DMS53 treated with DMSO at 0.1 percent for 48 hours (cell line): ENCODE measurements around the gene MAP2K3.
"Not testable (repeated sequence)": the region's sequence is repeated elsewhere in the genome, so short reads cannot be mapped to it uniquely, and the experiment has no call there.

Experiments used
- DNase-seq: peaks from one replicate; lab custom pipeline; 2025; ENCODE audit not compliant: unreplicated experiment; lab: John Stamatoyannopoulos, UW

Gene MAP2K3

DNA sequence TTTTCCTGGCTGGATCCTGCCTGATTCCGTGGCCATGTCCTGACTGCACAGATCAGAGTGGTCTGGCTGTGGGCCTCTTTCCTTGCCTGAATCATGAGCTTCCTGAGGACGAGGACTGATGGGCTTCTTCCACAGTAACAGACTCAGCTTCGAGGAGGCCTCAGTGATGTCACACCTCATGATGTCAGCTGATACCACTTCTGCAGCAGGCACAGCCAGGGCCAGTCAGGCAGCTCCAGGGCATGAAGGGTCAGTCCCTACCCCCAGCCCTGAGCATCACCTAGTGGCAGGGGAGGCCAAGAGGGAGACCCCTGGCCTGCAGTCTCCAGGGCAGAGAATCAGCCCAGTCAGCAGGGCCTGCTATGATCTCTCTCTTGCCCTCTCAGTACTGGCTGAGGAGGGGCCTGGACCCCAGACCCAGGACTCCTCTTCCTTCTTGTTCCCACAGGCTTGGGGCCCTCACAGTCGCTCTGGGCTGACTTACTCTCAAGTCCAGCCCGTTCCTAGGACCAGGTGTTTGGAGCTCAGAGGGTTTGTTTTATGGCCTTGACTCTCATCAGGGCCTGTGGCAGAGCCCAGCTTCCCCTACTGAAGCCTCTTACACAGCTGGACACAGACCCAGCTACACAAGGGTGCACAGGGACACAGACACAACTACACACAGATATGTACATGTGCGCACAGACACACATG is 65.0 kb downstream of the MAP2K3 start:
- DNase-seq = not testable (repeated sequence)

DNA sequence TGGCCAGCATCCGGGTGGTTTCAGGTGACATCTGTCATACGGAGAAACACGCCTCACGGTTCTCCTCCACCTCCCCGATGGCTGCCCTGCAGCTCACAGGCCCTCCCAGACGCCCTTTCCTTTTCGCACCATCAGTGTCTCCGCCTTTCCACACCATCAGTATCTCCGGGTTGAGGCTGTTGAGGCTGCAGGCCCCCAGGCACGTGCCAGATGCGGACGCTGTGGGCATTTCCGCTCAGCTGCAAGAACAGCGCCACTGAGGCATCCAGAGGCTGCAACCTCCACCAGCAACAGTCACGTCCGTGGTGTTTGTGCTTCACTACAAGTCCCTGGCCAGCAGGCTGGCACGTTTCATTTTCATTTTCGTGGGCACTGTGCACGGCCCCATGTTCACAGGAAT is 66.0 kb downstream of the MAP2K3 start:
- not testable (repeated sequence) for DNase-seq

GRCh38 chr17:21351366-21352065 is 67.0 kb downstream of the MAP2K3 start:
- DNase-seq = no peak

GRCh38 chr17:21352221-21352980 is 67.9 kb downstream of the MAP2K3 start:
- no peak for DNase-seq

DNA sequence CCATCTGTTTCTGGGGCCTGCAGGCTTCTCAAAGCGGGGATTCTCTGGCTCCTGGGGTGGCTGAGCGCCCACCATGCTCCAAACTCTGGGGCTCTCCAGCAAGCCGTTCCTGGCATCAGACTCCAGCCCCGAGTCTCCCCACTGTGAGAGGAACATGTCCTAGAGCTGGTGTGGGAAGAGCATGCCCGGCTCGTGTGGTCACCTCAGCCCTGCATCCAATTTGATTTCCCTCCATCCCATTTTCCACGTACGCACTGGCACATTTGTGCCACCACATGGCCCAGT is 68.4 kb downstream of the MAP2K3 start:
- no peak for DNase-seq

- DNase-seq = no peak
Observed at GRCh38 chr17:21353326-21354010, 69.0 kb downstream of the MAP2K3 start.

GRCh38 chr17:21354796-21355385 is 70.4 kb downstream of the MAP2K3 start:
- DNase-seq = no peak

GRCh38 chr17:21355586-21355985 is 71.1 kb downstream of the MAP2K3 start:
- DNase-seq = no peak

DNA sequence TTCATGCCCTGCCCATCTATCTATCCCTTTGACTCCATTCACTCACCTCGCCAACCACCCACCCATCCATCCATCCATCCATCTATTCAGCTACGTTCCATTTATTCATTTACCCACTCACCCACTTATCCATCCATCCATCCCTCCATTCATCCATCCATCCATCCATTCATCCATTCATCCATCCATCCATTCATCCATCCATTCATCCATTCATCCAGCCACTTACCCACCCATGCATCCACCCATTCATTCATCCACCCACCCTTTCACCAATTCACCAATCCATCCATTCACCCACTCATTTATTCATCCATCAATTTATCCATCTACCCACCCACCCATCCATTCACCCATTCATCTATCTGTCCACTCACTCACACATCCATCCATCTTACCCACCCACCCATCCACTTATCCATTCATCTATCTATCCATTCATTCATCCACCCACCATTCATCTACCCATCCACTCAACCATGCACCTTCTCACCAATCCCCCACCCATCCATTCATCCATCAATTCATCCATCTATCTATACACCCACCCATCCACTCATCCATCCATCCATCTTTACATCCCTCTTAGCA is 72.1 kb downstream of the MAP2K3 start:
- DNase-seq = no peak

- no peak for DNase-seq
Observed at GRCh38 chr17:21357281-21357680, 72.8 kb downstream of the MAP2K3 start.

DNA sequence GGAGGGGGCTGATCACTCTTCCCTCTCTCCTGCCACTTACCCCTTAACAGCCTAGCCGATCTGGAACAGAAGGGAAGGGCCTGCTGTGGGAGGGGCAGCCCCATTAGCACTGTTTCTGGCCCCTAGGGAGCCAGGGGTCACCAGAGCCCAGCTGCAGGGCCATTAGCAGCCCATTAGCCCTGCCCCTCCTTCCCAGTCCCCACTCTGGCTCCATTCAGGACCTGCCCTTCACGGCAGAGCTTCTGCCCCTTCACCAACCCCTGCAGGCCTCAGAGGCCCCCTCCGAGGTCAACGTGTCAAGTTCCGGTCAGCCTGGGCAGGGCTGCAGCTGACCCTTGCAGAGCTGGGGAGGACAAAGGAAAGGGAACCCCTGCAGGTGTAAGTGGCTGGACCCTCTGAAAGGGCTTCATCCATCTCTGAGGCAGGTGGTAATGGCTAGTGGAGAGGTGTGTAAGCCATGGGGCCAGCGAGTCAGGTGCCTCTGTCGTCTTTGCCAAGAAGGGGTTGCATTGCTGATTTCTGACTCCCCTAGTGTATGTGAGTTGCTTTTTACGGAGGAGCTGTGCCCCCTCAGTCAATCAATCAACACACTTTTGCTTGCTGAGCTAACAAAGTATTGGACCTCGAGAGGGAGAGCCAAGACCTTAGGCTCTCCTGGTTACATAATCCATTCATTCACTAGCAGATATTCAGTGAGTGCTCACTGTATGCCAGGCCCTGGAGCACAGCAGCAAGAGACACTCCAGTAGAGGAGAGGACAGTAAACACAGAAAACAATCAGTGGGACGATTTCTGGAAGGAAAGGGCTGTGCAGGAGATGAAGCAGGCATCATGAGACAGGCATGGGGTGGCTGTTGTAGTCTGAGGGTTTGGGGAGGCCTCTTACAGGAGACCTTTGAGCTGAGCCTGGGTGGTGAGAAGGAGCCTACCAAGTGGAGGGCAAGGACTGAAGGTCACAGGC is 73.5 kb downstream of the MAP2K3 start:
- no peak for DNase-seq

DNA sequence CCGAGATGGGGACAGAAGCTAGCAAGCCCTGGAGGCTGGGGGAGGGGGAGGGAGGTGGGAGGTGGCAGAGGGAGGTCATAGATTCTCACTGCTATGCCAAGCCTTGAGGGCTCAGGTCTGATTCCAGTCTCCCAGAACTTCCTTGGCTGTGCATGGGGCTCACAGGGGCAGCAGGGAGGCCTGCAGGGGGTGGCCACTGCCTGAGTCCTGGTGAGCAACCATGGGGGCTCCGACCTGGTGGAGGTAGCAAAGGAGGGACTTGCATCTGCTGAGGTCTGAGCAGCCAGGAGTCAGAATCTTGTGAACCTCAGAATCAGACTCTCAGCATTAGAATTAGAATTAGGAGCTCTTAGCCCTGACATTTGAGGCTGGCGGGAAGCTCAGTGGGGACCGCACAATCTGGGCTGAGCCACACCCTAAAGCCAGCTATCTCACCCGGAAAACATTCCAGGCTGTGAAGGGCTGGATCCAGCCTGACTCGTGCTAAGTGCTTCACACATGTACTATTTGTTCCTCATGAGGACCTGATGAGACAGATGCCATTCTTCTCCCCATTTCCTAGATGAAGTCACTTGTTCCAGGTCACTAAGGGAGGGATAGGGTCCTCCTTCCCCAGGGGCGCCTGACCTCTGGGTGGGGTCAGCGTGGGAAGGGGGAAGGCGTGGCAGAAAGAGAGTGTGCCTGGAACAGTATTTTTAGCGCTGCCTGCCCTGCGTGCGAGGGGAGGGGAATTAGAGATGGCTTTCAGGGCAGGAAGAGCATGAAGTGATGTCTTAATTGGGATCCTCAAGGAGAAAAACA is 74.4 kb downstream of the MAP2K3 start:
- no peak for DNase-seq

- DNase-seq = no peak
Observed at GRCh38 chr17:21359483-21359840, 75.0 kb downstream of the MAP2K3 start.

GRCh38 chr17:21360048-21360447 is 75.5 kb downstream of the MAP2K3 start:
- no peak for DNase-seq

GRCh38 chr17:21361020-21361809 is 76.7 kb downstream of the MAP2K3 start:
- DNase-seq = no peak

GRCh38 chr17:21362331-21362931 is 77.9 kb downstream of the MAP2K3 start:
- no peak for DNase-seq

DNA sequence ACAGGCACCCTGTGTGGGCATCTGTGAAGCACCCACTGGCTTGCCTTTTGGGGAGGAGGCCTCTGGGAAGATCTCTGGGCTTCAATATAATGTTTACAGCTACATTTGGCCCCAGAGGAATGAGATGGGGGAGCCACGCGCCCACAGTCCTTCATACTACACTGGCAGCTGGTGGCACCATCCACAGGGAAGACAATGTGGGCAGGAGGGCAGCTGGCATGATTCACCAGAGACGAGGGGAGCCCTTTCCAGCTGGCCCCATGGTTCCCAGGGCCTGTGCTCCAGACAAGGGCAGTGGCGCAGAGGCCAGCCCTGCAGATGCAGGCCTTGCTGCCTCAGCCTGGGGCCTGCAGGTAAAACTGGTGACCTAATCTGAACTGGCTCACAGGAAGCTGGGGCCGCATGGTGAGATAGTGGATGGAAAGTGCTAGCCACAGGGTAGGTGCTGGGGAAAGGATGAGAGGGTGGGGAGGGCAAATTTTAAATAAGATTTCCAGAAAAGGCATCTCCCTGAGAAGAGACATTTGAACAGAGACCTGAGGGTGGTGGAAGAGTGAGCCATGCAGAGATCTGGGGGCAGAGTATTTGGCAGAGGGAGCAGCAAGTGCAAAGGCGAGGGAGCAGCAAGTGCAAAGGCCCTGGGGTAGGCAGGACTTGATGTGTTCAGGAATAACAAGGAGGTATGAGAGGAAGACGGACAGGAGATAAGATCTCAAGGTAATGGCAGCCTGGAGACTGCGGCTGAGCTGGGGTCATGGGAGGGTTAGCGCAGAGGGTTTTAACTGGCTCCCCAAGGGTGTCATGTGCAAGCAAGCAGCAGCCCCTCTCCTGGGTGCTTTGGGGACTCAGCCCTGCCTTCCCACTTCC is 79.5 kb downstream of the MAP2K3 start:
- no peak for DNase-seq
